BJ (cell line): ENCODE measurements around the gene RASGRP4. TPM values are rescaled to one million over a fixed set of nuclear protein-coding genes. Genes with fewer than 3 reads are reported as not detected.

Experiments
- CTCF ChIA-PET: fragments of 350-600 bp; formaldehyde crosslinking; extraction: SDS; loops from one replicate; lab custom pipeline; 2021; ENCODE audit warnings: antibody characterized with exemption, inconsistent platforms; lab: Yijun Ruan, JAX
- POLR2A ChIA-PET: fragments of 300-600 bp; sonication (Branson Sonifier 250); formaldehyde crosslinking; extraction: SDS; loops from one replicate; lab custom pipeline; 2021; ENCODE audit warnings: antibody characterized with exemption; lab: Charles Lee
- DNase-seq: peaks from one replicate; pipeline ENCODE4 v3.0.0-alpha.2; 2011; ENCODE audit warnings: low read depth
- H3K27me3 ChIP-seq: 2 replicates; pipeline ENCODE4 v1.6.0; 2011; ENCODE audit warnings: low read length; ENCODE audit not compliant: control insufficient read depth, insufficient read depth
- H3K36me3 ChIP-seq: 2 replicates; pipeline ENCODE4 v1.5.1; 2011; ENCODE audit warnings: low read length; ENCODE audit not compliant: control insufficient read depth, insufficient read depth
- H3K4me3 ChIP-seq: 2 replicates; pipeline ENCODE4 v1.5.1; 2011; ENCODE audit warnings: low read depth, mild to moderate bottlenecking, control low read depth, low read length
- polyA plus RNA-seq: library from polyadenylated mRNA; depleted of rRNA; stranded (reverse); fragments of >200 nt; gene quantifications from 2 replicates; pipeline ENCODE4 v1.2.3, GENCODE V29; 2011
- TF ChIP-seq, protein P1 (sequence below): IDR thresholded peaks from 2 replicates; pipeline ENCODE4 v1.5.1; 2011; ENCODE audit warnings: low read depth, mild to moderate bottlenecking, control low read depth, inconsistent platforms, low read length, moderate library complexity; ENCODE audit not compliant: insufficient read depth

Gene RASGRP4
- polyA plus RNA-seq, 1 experiment = not detected

DNA sequence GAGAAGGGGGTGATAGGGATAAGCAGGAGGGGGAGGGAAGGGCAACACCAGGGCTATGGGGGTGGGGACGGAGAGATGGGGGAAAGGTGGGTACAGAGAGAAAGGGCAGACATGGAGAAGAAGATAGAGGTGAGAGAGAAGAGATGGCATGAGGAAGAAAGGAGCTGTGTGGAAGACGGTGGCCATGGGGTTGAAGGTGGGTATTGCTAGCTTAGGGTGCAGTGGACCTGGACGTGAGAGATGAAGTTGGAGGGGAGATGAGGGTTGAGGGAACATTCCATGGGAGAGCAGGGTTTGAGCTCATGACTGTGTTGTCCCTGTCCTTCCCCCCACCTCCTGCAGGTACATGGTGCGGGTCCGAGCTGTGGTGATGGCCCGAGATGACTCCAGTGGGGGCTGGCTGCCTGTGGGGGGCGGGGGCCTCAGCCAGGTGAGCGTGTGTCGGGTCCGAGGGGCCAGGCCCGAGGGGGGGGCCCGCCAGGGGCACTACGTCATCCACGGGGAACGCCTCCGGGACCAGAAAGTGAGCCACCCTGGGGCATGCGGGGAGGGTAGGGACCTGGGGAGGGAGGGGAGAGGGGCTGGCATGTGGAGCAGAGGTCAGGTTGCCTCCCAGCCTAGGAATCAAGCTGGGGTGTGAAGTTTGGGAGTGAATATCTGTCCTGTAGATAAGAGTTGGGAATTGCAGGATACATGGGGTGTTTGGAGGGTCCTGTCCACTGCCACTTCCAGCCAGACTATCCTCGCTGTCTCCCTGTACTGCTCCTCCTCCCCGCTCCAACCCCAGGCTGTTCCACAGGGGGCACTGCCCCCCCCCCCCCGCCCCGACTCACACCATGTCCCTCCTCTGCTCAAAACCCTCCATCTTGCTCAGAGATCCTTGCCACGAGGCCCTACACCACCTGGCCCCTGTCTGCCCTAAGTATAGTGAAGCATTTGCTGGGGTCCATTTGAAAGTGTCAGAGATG, 35.8 kb downstream of the RASGRP4 start:
- TF ChIP-seq, protein P1, sequence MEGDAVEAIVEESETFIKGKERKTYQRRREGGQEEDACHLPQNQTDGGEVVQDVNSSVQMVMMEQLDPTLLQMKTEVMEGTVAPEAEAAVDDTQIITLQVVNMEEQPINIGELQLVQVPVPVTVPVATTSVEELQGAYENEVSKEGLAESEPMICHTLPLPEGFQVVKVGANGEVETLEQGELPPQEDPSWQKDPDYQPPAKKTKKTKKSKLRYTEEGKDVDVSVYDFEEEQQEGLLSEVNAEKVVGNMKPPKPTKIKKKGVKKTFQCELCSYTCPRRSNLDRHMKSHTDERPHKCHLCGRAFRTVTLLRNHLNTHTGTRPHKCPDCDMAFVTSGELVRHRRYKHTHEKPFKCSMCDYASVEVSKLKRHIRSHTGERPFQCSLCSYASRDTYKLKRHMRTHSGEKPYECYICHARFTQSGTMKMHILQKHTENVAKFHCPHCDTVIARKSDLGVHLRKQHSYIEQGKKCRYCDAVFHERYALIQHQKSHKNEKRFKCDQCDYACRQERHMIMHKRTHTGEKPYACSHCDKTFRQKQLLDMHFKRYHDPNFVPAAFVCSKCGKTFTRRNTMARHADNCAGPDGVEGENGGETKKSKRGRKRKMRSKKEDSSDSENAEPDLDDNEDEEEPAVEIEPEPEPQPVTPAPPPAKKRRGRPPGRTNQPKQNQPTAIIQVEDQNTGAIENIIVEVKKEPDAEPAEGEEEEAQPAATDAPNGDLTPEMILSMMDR = no peak
- ChIA-PET CTCF (interaction anchor here (1.7 to 4.2 kb wide), 4 partner anchors 13 to 488 kb away, joined by 6 to 20 read pairs (median 16); partner anchors contain the start of gene FAM98C), POLR2A (interaction anchor here (0.6 to 1.4 kb wide), 3 partner anchors 16 to 599 kb away, joined by 3 to 23 read pairs (median 5); partner anchors contain the start of gene PSMD8)
- Histone ChIP-seq H3K27me3 (no peaks in the 10 kb centered on the region), H3K4me3 (peak overlapping the region; percentile 91), H3K36me3 (peaks cover 14% of the 10 kb centered on the region)
- no peak for DNase-seq

DNA sequence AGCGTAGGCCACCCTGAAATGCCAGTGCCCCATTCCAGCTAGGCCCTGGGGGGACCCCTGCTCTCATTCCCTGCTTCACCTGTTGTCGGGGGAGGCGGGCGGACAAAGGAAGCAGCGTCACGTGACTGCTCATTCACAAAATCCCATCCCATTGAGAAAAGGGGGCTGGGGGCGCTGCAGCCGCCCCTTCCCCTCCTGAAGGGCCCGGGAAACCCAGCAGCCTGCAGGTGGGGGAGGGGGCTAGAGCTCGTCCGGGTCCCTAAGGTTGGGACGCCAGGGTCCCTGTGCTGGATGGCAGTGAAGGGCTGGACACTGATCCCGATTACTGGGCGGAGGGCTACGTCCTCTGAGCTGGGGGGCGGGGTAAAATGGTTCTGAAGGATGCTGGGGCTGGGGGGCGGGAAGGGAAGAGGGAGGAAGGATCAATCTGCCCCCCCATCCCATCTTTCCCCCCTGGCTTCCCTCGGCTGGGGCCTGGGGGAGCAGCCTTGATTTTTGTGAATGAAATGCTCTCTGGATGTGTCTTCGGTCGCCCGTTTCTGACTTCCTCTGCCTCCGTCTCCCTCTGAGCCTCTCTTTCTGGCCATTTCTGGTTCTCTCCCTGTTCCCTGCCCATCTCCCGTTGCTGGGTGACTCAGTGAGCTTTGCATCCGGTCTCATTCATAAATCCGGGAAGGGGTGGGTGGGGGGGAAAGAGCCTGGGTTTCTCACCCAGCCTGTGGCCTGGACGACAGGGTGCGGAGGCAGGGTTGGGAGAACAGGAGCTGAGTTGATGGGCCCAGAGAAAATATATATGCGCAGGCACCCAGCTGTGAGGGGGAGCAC, 36.7 kb downstream of the RASGRP4 start:
- ChIA-PET CTCF (interaction anchor here (1.7 to 3.6 kb wide), 3 partner anchors 14 to 487 kb away, joined by 6 to 20 read pairs (median 11); partner anchors contain the start of gene FAM98C), POLR2A (interaction anchor here (0.8 to 1.4 kb wide), 2 partner anchors 15 to 599 kb away, joined by 3 to 23 read pairs; partner anchors contain the start of gene PSMD8)
- H3K36me3 ChIP-seq = peaks cover 20% of the 10 kb centered on the region
- DNase-seq = no peak
- peak overlapping the region; percentile 91 for H3K4me3 ChIP-seq
- TF ChIP-seq, protein P1 = no peak
- no peaks in the 10 kb centered on the region for H3K27me3 ChIP-seq

DNA sequence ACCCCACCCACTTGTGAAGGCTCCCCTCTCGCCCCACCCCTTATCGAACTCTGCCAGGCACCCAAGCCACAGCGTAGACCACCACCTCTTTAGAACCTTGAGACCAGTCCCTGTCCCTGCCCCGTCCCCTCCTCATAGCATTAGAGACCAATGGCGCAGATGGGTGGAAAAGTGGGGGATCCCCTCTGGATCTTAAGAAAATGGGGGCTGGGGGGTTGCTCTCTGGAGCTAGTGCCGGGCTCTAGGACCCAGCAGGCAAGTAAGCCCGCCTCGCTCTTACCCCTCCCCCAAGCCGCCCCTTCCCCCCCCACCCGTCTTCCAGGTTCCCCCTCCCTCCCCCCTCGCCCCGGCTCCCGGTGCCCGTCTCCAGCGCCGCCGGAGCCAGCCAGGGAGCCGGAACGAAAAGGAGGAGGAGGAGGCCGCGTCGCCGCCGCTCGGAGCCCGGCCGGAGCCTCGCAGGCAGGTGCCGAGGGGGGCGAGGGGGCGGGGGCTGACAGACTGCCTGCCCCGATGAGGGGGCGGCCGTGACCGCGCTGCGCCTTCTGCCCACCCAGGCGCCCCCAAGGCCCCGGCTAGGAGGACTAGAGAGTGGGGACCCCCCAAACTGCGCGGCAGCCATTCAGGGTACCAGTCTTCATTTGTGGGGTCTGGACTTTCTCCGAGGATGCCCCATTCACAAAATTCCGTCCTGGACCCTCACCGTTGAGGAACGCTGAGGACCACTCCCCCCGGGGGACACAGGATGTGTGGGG, 37.5 kb downstream of the RASGRP4 start, which contains the start of gene SPRED3:
Gene SPRED3 (plus strand): TSS at position 349 of the 752 bp plus-strand sequence. CDS start 1,606 bp downstream, outside the sequence.
- Histone ChIP-seq H3K27me3 (no peaks in the 10 kb centered on the region), H3K36me3 (peaks cover 23% of the 10 kb centered on the region), H3K4me3 (peak within 1 kb of the TSS; percentile 91)
- CTCF ChIA-PET = interaction anchor here (0.7 to 3.6 kb wide), 7 partner anchors 12 to 154 kb away, joined by 3 to 20 read pairs (median 8); partner anchors contain the start of genes FAM98C and PSMD8
- no peak for DNase-seq
- POLR2A ChIA-PET = interaction anchor here (0.7 to 1.3 kb wide), 5 partner anchors 12 to 903 kb away, joined by 3 to 18 read pairs (median 4); partner anchors contain the start of genes FAM98C and PSMD8
- TF ChIP-seq, protein P1 = no peak

DNA sequence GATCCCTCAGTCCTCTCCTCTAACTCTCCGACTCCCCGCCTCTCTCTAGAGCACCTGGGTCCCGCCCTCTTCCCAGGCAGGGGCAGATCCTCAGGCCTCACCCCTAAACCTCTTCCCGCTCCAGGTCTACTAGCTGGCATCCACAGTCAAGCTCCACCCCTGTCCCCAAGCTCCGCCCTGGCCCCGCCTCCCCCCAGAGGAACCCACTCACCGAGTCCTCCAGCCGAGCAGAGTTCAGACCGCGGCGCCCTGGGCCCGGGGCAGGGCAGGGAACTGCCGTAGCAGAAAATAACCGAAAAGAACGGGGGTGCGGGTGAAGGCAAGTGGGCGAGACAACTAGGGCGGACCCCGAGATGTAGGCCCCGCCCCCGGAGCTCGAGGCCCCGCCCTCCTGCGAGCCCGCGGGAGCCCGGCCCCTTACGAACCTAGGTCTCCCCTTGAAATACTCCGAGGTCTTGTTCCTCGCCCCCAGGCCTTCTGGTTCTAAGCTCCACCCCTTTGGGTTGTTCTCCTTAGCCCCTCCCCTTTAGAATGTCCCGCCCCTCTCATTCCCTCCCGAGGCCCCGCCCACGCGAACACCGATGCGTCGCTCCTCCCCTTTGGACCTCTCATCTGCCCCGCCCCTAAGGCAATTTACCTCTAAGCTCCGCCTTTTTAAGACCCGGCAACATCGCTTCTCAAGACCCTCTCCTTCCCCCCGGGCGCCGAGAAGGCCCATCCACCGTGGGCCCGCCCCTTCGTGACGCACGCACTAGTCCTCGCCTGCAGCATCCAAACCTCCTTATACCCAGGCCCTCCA, 38.3 kb downstream of the RASGRP4 start, which contains the start of gene GGN:
Gene GGN (minus strand): TSS at position 485 of the 799 bp plus-strand sequence. CDS start 773 bp downstream, outside the sequence.
- peak within 1 kb of the TSS; percentile 91 for H3K4me3 ChIP-seq
- DNase-seq = peak; percentile 74
- TF ChIP-seq, protein P1 = no peak
- ChIA-PET POLR2A (interaction anchor here (0.6 to 1.3 kb wide), 5 partner anchors 12 to 993 kb away, joined by 3 to 18 read pairs (median 4); partner anchors contain the start of genes FAM98C and PSMD8), CTCF (interaction anchor here (0.5 to 3.6 kb wide), 11 partner anchors 11 to 485 kb away, joined by 3 to 12 read pairs (median 3); partner anchors contain the start of genes CATSPERG, FAM98C and PSMD8)
- H3K36me3 ChIP-seq = peaks cover 28% of the 10 kb centered on the region
- H3K27me3 ChIP-seq = no peaks in the 10 kb centered on the region
